ENCODE data around the gene SLC25A42.

GRCh38 chr19:19043481-19043880 is 20.3 kb upstream of the SLC25A42 start:
- TF ChIP-seq PHF20 (CRISPR knock-in tag; IDR thresholded peaks at IDR 0.05) (no peak), CTCF (CRISPR knock-in tag; IDR thresholded peaks at IDR 0.05) (no peak)

Data from HepG2 (cell line).